Measurements from ENCODE around the gene C1orf56.

DNA sequence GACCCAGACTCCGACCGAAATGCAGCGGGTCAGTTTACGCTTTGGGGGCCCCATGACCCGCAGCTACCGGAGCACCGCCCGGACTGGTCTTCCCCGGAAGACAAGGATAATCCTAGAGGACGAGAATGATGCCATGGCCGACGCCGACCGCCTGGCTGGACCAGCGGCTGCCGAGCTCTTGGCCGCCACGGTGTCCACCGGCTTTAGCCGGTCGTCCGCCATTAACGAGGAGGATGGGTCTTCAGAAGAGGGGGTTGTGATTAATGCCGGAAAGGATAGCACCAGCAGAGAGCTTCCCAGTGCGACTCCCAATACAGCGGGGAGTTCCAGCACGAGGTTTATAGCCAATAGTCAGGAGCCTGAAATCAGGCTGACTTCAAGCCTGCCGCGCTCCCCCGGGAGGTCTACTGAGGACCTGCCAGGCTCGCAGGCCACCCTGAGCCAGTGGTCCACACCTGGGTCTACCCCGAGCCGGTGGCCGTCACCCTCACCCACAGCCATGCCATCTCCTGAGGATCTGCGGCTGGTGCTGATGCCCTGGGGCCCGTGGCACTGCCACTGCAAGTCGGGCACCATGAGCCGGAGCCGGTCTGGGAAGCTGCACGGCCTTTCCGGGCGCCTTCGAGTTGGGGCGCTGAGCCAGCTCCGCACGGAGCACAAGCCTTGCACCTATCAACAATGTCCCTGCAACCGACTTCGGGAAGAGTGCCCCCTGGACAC is 534 bp downstream of the C1orf56 start:
- TF ChIP-seq NFIC (IDR thresholded peaks at IDR 0.05; ENCODE audit: borderline replicate concordance) (no peak), CTCF (IDR thresholded peaks at IDR 0.05) (peak; percentile 61), POLR2AphosphoS5 (IDR thresholded peaks at IDR 0.05; ENCODE audit: low read depth, low read length) (no peak), REST (IDR thresholded peaks at IDR 0.05; ENCODE audit: low read depth, low read length) (no peak), MEF2A (IDR thresholded peaks at IDR 0.05; ENCODE audit: borderline replicate concordance, low read depth) (no peak), USF2 (IDR thresholded peaks at IDR 0.05; ENCODE audit: borderline replicate concordance, low read depth, low read length) (no peak; the same call in 1 of the 2 replicates), CHD2 (IDR thresholded peaks at IDR 0.05; ENCODE audit: low read length, partially characterized antibody) (no peak), RXRA (IDR thresholded peaks at IDR 0.05; ENCODE audit: borderline replicate concordance, low read depth) (no peak), SMC3 (IDR thresholded peaks at IDR 0.05; ENCODE audit: low read depth, low read length) (no peak)

Data from SK-N-SH (cell line).